ENCODE measurements around the gene TEX47.

TEX47 gene

DNA sequence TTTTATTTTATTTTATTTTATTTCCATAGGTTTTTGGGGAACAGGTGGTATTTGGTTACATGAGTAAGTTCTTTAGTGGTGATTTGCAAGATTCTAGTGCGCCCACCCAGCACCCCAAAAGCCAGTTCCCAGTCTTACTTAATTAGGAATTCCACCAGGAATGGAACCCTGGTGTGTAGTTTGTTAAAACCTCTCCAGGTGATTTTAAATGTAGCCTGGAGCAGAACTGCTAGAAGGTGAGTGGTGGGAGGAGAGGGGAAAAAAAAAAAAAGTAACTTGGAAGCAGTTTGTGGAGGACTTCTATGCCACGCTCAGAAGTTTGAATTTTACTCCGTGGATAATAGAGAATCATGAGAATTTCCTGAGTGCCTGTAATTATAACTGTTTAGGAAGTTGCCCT is 5.5 kb upstream of the TEX47 start:
- TF ChIP-seq CTCF (conservative IDR thresholded peaks at IDR 0.05; ENCODE audit: low read depth, low read length) = no peak
- DNase-seq (ENCODE audit: low read depth) = no peak
- H3K4me3 ChIP-seq (ENCODE audit: low read length) = no peak overlapping the region

- TF ChIP-seq CTCF (conservative IDR thresholded peaks at IDR 0.05; ENCODE audit: low read depth, low read length) = no peak
- DNase-seq (ENCODE audit: low read depth) = no peak
- no peak overlapping the region for H3K4me3 ChIP-seq (ENCODE audit: low read length)
These were observed 3.2 kb downstream of the TEX47 start for GRCh38 chr7:88792361-88792760.

DNA sequence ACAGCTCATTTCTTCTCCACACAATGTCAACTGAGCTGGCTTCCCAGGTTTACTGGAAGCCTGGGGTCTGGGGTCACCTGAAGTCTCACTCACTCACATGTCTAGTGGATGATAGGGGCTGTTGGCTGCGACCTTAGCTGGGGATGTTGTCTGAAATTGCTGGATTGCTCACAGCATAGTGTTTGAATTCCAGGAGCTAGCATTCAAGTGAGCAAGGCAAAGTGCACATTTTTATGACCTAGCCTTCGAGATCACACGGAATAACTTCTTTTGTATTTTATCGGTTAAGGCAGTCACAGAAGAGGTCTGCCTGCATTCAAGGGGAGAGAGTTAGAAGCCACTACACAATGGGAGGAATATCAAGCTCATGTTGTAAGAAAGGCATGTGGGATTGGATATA is 3.6 kb downstream of the TEX47 start:
- no peak for TF ChIP-seq CTCF (conservative IDR thresholded peaks at IDR 0.05; ENCODE audit: low read depth, low read length)
- H3K4me3 ChIP-seq (ENCODE audit: low read length) = no peak overlapping the region
- DNase-seq (ENCODE audit: low read depth) = no peak

GRCh38 chr7:88789480-88790064 is 6.0 kb downstream of the TEX47 start:
- no peak overlapping the region for H3K4me3 ChIP-seq (ENCODE audit: low read length)
- TF ChIP-seq CTCF (conservative IDR thresholded peaks at IDR 0.05; ENCODE audit: low read depth, low read length) = peak; percentile 50
- no peak for DNase-seq (ENCODE audit: low read depth)

DNA sequence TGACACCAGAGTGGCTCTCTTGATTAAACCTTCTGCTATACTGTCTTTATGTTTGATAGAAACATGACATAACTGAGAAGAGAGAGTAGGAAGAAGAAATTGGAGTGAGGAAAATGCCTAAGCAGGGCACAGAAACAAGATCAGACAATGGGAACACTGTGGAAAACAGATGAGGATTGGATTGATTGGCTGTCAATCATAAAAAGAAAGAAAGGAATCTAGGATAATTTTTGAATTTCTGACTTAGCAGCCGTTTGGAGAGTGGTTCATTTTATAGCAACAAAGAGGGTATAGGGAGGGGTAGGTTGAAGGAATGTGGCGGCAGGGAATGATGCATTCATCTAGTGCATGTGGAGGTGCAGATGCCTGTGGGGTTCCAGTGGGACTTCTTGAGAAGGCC is 7.8 kb downstream of the TEX47 start:
- H3K4me3 ChIP-seq (ENCODE audit: low read length) = no peak overlapping the region
- no peak for DNase-seq (ENCODE audit: low read depth)
- TF ChIP-seq CTCF (conservative IDR thresholded peaks at IDR 0.05; ENCODE audit: low read depth, low read length) = no peak

- no peak for TF ChIP-seq CTCF (conservative IDR thresholded peaks at IDR 0.05; ENCODE audit: low read depth, low read length)
- DNase-seq (ENCODE audit: low read depth) = no peak
- H3K4me3 ChIP-seq (ENCODE audit: low read length) = no peak overlapping the region
These were observed 19.7 kb downstream of the TEX47 start for GRCh38 chr7:88775838-88776237.

DNA sequence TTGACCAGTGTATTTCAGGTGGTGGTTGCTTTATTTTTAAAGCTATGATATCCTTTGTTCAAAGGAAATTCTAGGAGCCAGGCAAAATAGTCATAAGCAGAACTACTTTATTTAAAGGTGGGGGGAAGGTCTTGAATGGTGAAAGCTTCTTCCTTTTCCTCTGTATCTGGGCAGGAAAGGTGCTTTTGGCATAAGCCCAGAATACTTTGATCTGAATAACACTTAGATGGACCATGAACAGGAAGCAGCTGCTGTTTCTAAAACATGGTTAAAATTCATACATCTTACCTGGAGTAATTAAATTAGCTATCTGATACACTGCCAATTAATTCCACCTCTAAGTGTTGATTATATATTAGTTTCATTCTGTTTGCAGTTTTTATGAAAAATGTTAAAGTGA is 22.8 kb downstream of the TEX47 start:
- DNase-seq (ENCODE audit: low read depth) = no peak
- no peak overlapping the region for H3K4me3 ChIP-seq (ENCODE audit: low read length)
- TF ChIP-seq CTCF (conservative IDR thresholded peaks at IDR 0.05; ENCODE audit: low read depth, low read length) = no peak

Data from retinal pigment epithelial cell (primary cell).